HG03342 (cell line): ENCODE data around the gene PITPNC1.
"Not testable (repeated sequence)": the region's sequence is repeated elsewhere in the genome, so short reads cannot be mapped to it uniquely, and the experiment has no call there.

Experiments used
- ATAC-seq: cut with Tn5 transposase; IDR thresholded peaks from one replicate; pipeline ENCODE4 v1.9.1; 2021; ENCODE audit warnings: mild to moderate bottlenecking, moderate library complexity; ENCODE audit not compliant: unreplicated experiment

The PITPNC1 gene

DNA sequence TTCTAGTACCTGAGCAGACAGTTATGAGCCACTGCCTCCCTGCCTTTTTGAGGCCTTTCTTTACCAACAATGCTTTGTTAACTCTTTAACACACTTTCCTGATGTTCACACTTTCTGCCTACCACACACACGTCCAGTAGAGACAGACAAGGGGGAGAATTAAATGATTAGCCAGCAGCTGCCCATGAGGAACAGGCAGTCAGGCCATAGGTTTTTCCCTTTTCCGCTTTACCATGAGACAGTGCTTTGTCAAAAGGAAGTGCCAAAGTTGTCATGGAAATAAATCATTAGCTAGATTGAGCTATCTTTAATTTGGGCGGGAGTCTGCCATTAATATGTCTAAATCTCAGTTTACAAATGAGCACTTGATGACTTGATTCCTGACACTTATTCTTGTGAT lies 102.1 kb downstream of the PITPNC1 start:
- no peak for ATAC-seq

GRCh38 chr17:67480959-67481358 lies 103.9 kb downstream of the PITPNC1 start:
- ATAC-seq = not testable (repeated sequence)

DNA sequence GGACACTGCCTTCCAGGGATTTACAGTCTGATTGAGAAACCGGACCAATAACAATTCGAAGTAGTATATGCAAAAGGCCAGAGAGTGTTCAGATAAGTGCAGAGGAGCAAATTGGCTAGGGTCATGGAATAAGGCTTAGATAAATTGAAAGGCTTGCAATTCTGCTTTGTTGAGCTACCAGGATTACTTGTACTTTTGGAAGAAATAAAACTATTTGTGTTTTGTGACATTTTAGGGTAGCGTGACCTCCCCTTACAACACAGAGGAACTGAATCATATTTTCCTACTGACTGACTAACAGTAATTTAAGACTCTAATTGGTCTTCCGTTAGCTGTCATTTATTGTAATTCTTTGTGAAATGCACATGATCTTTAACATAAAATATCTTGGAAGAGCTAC lies 104.7 kb downstream of the PITPNC1 start:
- no peak for ATAC-seq

GRCh38 chr17:67482764-67483163 lies 105.7 kb downstream of the PITPNC1 start:
- ATAC-seq = no peak

GRCh38 chr17:67484261-67484660 lies 107.2 kb downstream of the PITPNC1 start:
- no peak for ATAC-seq

- no peak for ATAC-seq
These were observed 108.6 kb downstream of the PITPNC1 start for GRCh38 chr17:67485666-67486065.

GRCh38 chr17:67487506-67487905 lies 110.4 kb downstream of the PITPNC1 start:
- no peak for ATAC-seq

- ATAC-seq = no peak
These were observed 111.1 kb downstream of the PITPNC1 start for GRCh38 chr17:67488161-67488560.

DNA sequence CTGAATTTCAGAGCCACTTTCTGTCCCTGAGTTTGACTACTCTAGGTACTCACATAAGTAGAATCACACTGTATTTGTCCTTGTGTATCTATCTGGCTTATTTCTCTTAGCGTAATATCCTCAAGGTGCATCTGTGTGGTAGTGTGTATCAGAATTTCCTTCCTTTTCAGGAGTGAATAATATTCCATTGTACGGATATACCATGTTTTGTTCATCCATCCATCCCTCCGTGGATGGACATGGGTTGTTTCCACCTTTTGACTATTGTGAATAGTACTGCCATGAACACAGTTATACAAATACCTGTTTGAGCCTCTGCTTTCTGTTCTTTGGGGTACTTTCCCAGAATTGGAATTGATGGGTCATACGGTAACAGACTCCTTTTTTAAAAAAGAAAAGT lies 111.7 kb downstream of the PITPNC1 start:
- ATAC-seq = no peak

GRCh38 chr17:67489273-67489672 lies 112.2 kb downstream of the PITPNC1 start:
- no peak for ATAC-seq

DNA sequence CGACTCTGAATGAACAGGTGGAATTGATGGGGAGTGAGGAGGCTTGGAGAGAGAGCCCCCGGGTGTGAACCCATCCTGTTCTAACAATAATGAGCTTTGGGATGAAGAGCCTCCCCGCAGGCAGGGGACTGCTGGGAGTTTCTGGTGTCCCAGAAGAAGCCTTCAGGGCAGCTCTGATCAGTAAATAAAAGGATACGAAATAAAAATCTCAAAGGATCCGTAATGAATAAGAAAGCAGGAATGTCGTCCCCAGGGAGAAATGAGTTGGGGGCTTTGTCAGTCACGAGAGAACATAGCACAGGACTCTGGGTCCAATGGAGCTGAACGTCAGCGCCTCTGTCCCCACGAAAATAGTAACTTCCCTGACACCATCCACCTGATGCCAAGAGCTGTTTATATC lies 113.4 kb downstream of the PITPNC1 start:
- ATAC-seq = no peak

GRCh38 chr17:67491009-67491680 lies 114.1 kb downstream of the PITPNC1 start:
- ATAC-seq = no peak

DNA sequence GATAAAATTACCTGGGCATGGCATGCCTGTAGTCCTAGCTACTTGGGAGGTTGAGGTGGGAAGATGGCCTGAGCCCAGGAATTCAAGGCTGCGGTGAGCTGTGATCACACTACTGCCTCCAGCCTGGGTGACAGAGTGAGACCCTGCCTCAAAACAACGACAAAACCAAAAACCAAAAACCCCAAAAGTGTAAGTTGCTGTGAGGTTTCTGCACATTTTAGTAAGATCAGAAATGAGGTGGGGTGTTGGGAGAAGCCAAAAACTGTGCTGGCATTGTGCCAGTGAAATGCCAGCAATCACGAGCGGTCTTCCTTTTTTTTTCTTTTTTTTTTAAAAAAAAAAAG lies 114.6 kb downstream of the PITPNC1 start:
- no peak for ATAC-seq

GRCh38 chr17:67492251-67492740 lies 115.2 kb downstream of the PITPNC1 start:
- ATAC-seq = no peak

- ATAC-seq = no peak
These were observed 115.9 kb downstream of the PITPNC1 start for GRCh38 chr17:67492824-67493517.

DNA sequence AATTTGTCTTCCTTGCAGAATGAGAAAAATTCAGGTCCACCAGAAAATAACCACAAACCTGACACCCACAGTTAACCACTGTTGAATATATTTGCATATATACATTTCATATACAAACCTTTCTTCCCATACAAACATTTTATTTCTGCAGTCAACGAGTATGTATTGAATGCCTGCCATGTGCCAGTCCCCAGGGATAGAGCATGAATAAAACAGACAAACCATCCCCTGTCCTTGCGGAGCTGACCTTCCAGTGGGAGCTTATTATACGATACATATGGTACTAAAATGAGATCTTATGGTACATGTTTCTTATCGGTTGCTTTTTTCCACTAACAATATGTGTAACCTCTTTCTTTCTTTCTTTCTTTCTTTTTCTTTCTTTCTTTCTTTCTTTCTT lies 116.7 kb downstream of the PITPNC1 start:
- no peak for ATAC-seq

DNA sequence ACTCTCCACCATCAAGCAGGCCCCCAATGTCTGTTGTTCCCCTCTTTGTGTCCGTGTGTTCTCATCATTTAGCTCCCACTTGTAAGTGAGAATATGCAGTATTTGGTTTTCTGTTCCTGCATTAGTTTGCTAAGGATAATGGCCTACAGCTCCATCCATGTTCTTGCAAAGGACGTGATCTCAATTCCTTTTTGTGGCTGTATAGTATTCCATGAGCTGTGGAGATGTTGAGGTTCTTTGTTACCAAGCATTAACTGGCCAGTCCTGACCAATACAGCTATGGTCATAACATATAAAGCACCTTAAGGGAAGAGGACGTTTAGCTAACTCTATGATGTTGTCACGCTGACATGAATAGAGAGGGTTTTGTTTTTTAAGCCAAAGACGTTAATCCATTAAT lies 118.5 kb downstream of the PITPNC1 start:
- ATAC-seq = not testable (repeated sequence)

GRCh38 chr17:67496286-67496685 lies 119.2 kb downstream of the PITPNC1 start:
- ATAC-seq = no peak

DNA sequence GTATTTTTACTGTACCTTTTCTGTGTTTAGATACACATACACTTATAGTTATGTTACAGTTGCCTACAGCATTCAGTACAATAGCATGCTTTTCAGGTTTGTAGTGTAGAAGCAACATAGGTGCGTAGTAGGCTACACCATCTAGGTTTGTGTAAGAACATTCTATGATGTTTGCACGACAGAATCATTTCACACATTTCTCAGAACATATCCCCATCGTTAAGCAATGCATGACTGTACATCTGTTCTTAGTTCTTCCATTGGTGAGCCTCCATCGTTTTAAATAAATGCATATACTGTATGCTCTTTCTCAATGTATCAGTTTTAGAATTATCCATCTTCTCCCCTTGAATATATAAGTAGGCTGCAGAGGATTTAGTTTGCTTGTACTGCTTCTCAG lies 122.6 kb downstream of the PITPNC1 start:
- ATAC-seq = no peak

DNA sequence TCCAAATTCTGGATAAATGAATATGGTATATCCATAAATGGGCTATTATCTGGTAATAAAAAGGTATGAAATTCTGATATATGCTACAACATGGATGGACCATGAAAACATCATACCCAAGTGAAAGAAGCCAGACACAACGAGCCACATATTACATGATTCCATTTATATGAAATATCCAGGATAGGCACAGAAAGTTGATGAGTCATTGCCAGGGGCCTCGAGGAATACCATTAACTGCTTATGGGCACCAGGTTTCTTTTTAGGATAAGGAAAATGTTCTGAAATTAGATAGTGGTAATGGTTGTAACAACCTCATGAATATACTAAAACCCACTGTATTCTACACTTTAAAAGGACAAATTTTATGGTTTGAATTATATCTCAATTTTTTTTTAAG lies 123.2 kb downstream of the PITPNC1 start:
- no peak for ATAC-seq

DNA sequence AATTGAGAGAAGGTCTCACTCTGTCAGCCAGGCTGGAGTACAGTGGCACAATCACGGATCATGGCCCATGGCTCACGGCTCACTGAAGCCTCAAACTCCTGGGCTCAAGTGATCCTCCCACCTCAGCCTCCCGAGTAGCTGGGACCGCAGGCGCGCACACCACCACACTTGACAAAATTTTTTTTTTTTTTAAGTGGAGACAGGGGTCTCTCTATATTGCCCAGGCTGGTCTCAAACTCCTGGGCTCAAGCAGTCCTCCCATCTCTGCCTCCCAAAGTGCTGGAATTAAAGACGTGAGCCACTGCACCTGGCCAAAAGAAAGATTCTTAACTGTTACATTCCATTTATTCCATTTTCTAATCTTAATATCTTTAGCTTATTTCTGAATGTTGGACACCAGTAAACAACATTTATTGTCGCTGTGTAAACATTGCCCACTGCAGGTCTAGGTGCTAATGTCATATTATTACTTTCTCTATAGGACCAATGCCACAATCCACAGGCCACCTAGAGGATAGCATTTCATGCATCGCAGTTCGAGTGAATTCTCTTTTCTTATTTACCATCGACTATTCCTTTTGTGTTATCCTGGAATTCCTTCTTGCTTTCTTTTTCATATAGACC lies 123.7 kb downstream of the PITPNC1 start:
- no peak for ATAC-seq

DNA sequence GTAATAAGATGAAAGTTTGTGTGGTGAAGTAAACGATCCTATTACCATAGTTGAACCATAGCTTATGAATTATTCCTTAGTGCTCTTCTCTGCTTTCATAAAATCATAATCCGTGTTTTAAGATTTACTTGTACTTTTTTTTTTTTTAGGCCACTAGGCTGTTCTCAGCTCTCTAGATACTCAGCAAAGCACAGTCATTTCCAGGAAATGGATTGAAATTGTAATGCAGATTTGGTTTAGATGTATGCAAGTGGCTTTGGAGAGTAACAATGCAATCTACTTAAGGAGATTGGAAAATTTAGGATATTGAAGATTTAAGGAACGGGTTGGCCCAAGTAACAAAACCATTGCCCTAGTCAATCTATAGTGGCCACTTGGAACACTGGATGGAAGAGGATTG lies 125.1 kb downstream of the PITPNC1 start:
- ATAC-seq = no peak
